Gastroesophageal sphincter (tissue), 3 donors: ENCODE measurements around the gene APBA1.

ENCODE experiments used
- CTCF ChIP-seq, 4 experiments: fragments of 200-600 bp in 2 of 4; fragments of 450-650 bp in 2 of 4; sonication (generic) in 1 of 4; IDR thresholded peaks; one replicate each; pipeline ENCODE4 v1.5.1; 2017 to 2019; ENCODE audit warnings: antibody characterized with exemption in 4 of 4, mild to moderate bottlenecking in 2 of 4, moderate library complexity in 2 of 4
- POLR2A ChIP-seq, 2 donors: fragments of 450-650 bp; IDR thresholded peaks; one replicate each; pipeline ENCODE4 v1.6.1; 2017; ENCODE audit warnings: antibody characterized with exemption in 2 of 2, mild to moderate bottlenecking in 2 of 2, moderate library complexity in 1 of 2
- POLR2AphosphoS5 ChIP-seq: sonication (generic); formaldehyde crosslinking; IDR thresholded peaks from one replicate; pipeline ENCODE4 v1.6.1; 2017; ENCODE audit warnings: antibody characterized with exemption

- no peak for TF ChIP-seq CTCF (IDR thresholded peaks at IDR 0.05)
- TF ChIP-seq POLR2AphosphoS5 = no peak
- no peak for TF ChIP-seq POLR2A (IDR thresholded peaks at IDR 0.05)
Measured at GRCh38 chr9:69600314-69601047, 71.7 kb downstream of the APBA1 start.
